HG02884 (cell line): ENCODE data around the gene KIF5A.
"Not testable (repeated sequence)": the region's sequence is repeated elsewhere in the genome, so short reads cannot be mapped to it uniquely, and the experiment has no call there.

Source experiments
- ATAC-seq: cut with Tn5 transposase; IDR thresholded peaks from one replicate; pipeline ENCODE4 v1.9.1; 2021; ENCODE audit warnings: mild to moderate bottlenecking, moderate library complexity; ENCODE audit not compliant: unreplicated experiment

KIF5A gene

GRCh38 chr12:57549909-57550640 lies at the start of gene KIF5A:
KIF5A (plus strand) TSS chr12:57550044; CDS start chr12:57550272, 228 bp downstream.
- ATAC-seq: no peak

DNA sequence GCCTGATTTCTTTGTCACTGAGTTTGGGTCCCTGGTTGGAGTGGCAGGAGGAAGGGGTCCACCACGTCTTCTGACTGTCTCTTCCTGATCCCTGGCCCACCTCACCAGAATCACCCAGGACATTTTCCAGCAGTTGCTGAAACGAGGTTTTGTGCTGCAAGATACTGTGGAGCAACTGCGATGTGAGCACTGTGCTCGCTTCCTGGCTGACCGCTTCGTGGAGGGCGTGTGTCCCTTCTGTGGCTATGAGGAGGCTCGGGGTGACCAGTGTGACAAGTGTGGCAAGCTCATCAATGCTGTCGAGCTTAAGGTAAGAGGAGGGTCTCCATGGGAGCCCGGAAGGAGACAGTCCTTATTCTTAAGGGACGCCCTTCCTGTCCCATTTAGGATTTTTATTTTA lies 49.6 kb upstream of the KIF5A start:
- ATAC-seq: no peak

GRCh38 chr12:57502311-57502969 lies 47.4 kb upstream of the KIF5A start:
- ATAC-seq: not testable (repeated sequence)

DNA sequence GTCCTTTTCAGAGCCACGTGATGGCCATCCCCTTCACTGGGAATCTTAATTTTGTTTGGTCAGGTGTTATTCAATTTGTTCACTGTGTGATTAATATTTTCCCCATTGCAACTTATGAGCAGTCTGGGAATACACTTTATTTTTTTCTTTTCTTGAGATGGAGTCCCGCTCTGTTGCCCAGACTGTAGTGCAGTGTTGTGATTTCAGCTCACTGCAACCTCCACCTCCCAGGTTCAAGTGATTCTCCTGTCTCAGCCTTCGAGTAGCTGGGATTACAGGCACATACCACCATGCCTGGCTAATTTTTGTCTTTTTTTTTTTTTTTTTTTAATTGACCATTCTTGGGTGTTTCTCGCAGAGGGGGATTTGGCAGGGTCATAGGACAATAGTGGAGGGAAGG lies 43.3 kb upstream of the KIF5A start:
- not testable (repeated sequence) for ATAC-seq

- ATAC-seq: not testable (repeated sequence)
Measured at GRCh38 chr12:57507796-57508195, 42.0 kb upstream of the KIF5A start.

DNA sequence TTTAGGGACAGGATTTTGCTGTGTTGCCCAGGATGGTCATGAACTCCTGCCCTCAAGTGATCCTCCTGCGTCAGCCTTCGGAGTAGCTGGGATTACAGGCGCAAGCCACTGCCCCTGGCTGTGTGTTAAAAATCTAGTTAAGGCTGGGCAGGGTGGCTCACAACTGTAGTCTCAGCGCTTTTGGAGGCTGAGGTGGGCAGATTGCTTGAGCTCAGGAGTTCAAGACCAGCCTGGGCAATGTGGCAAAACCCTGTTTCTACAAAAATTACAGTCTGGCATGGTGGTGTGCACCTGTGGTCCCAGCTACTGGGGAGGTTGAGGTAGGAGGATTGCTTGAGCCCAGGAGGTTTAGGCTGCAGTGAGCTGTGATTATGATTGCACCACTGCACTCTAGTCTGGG lies 38.7 kb upstream of the KIF5A start:
- no peak for ATAC-seq

- ATAC-seq: no peak
Measured at GRCh38 chr12:57511588-57512325, 38.1 kb upstream of the KIF5A start.

DNA sequence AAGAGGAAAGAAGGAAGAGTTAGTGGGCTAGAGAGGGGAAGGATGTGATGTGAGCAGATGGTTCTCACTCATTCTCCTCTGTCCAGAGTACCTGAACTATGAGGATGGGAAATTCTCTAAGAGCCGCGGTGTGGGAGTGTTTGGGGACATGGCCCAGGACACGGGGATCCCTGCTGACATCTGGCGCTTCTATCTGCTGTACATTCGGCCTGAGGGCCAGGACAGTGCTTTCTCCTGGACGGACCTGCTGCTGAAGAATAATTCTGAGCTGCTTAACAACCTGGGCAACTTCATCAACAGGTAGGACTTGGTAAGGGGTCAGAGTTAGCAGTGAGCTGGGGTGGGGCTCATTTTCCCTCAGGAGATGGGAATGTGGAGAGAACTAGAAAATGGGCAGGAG lies 37.2 kb upstream of the KIF5A start:
- ATAC-seq: no peak

DNA sequence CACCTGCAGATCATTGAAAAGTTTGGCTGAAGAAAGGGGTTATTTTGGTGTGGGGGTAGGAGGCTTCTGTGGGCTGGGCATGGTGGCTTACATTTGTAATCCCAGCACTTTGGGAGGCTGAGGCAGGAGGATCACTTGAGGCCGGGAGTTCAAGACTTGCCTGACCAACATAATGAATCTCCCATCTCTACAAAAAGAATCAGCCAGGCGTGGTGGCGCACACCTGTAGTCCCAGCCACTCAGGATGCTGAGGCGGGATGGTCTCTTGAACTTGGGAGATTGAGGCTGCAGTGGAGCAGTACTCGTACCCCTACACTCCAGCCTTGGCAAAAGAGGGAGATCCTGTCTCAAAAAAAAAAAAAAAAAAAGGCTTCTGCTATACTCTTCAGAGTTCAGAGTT lies 36.6 kb upstream of the KIF5A start:
- ATAC-seq: no peak

GRCh38 chr12:57513677-57514076 lies 36.2 kb upstream of the KIF5A start:
- not testable (repeated sequence) for ATAC-seq

DNA sequence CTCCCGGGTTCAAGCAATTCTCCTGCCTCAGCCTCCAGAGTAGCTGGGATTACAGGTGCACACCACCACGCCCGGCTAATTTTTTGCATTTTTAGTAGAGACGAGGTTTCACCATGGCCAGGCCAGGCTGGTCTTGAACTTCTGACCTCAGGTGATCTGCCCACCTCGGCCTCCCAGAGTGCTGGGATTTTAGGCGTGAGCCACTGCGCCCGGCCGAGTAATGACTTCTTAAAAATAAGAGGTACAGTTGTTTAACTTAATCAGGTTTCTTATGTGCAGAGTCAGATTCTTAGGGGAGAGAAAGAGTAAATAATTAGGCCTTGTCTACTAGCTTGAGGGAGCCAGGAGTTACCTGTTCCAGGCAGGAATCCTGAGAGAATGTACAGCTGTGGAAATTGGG lies 35.6 kb upstream of the KIF5A start:
- ATAC-seq: not testable (repeated sequence)

- no peak for ATAC-seq
Measured at GRCh38 chr12:57514720-57515407, 35.0 kb upstream of the KIF5A start.

DNA sequence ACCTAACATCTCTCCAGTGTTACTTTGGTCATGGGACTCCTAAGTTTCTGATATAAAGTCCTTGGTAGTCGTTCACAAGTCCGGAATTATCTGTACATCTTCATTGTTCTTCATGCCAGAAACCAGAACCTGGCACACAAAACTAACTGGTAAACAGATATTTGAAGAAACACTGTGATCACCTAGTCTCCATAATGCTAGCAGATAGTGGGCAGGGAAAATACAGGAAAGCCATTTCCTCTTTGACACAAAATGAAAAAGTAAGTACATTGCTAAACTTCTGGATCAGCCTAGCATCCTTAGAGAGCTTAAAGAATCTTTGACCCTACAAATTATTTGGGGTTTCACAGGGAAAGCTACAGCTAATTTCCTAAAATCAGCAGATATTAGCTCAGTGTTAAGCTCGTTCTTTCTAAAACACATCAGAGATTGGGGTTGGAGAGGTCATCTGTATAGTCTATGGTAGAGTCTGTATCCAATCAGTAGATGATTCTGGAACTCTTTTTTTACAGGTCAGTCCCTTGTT lies 34.4 kb upstream of the KIF5A start:
- ATAC-seq: no peak

DNA sequence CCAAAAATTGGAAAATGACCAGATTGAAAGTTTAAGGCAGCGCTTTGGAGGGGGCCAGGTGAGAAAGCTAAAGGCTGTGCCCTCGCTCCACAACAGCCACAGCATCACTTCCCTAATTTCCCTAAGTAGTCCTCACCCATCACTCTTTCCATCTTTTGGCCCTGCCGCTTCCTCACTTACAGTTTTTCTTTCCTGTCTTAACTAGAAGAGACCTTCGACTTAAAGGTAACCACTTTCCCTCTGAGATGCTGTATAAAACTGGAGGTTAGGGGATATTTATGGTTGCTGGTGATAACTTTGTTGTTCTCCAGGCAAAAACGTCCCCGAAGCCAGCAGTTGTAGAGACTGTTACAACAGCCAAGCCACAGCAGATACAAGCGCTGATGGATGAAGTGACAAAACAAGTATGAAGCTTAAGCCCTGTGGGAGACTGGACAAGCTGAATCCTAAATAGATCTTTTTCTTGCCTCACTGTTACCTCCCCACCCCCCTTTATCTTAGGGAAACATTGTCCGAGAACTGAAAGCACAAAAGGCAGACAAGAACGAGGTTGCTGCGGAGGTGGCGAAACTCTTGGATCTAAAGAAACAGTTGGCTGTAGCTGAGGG lies 33.8 kb upstream of the KIF5A start:
- no peak for ATAC-seq

GRCh38 chr12:57516617-57517153 lies 33.2 kb upstream of the KIF5A start:
- ATAC-seq: no peak

DNA sequence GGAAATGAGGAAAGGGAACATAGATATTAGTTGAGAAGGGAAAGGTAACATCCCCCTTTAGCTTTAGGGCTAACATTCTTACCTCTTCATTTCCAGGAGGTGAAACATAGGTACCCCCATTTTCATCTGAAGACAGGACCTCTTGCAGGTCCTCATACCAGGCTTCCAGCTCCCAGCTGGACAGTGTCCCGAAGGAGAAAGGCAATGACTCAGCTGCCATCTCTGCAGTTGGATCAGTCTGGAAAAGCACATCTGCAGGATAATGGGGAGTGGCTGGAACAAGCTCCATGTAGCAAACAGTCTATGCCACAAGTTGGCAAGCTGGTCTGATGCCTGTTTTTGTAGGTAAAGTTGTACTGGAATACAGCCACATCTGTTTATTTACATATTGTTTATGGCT lies 32.7 kb upstream of the KIF5A start:
- ATAC-seq: no peak

DNA sequence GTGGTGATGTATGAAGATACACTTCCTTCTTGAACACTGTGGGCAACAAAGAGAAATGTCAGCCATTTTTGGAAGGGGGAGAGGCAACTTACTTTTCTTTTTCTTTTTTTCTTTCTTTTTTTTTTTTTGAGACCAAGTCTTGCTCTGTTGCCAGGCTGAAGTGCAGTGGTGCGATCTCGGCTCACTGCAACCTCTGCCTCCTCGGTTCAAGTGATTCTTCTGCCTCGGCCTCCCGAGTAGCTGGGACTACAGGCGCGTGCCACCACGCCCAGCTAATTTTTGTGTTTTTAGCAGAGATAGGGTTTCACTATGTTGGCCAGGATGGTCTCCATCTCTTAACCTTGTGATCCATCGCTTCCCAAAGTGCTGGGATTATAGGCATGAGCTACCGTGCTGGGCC lies 32.1 kb upstream of the KIF5A start:
- ATAC-seq: not testable (repeated sequence)

DNA sequence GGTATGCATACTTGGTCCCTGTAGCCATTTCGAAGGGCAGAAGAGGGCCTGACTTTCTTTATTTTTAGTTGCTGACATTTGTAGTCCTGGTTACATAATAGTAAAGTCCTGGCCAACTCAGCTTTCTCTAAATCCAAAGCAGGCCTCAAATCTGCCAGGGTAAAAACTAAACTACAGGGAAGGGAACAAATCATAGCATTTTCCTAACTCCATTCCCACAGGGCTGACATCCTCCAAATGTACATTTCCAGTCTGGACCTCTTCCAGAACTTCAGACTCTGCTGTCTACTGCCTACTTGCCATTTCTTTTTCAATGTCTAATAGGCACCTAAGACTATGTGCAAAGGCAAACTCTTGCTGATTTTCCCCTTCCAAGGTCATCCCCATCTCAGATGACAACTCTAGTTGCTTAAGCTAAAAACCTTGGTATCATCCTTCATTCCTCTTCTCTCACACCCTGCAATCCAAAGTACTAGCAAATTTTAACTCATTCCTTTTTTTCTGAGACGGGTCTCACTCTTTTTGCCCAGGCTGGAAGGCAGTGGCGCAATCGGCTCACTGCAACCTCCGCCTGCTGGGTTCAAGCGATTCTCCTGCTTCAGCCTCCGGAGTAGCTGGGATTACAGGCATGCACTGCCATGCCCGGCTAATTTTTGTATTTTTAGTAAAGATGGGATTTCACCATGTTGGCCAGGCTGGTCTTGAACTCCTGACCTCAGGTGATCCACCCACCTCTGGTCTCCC lies 31.5 kb upstream of the KIF5A start:
- no peak for ATAC-seq

GRCh38 chr12:57518920-57519795 lies 30.7 kb upstream of the KIF5A start:
- ATAC-seq: no peak
